Measurements from ENCODE around the gene UBXN6.

Gene UBXN6

GRCh38 chr19:4457654-4458395, at the start of gene UBXN6:
Gene UBXN6, minus strand, starts transcription at chr19:4457794. Its CDS starts 97 bp downstream, at chr19:4457697.
- DNase-seq, result no peak

- DNase-seq, result no peak
Measured at GRCh38 chr19:4507150-4507452, 49.5 kb upstream of the UBXN6 start.

- DNase-seq, result no peak
Measured at GRCh38 chr19:4506449-4507149, 49.0 kb upstream of the UBXN6 start.

- no peak for DNase-seq
Measured at GRCh38 chr19:4505570-4506448, 48.2 kb upstream of the UBXN6 start.

GRCh38 chr19:4504891-4505569, 47.4 kb upstream of the UBXN6 start:
- no peak for DNase-seq

- DNase-seq, result no peak
Measured at GRCh38 chr19:4504297-4504701, 46.7 kb upstream of the UBXN6 start.

GRCh38 chr19:4503825-4504170, 46.2 kb upstream of the UBXN6 start:
- no peak for DNase-seq

GRCh38 chr19:4503132-4503824, 45.7 kb upstream of the UBXN6 start:
- no peak for DNase-seq

- no peak for DNase-seq
Measured at GRCh38 chr19:4502282-4503131, 44.9 kb upstream of the UBXN6 start.

- no peak for DNase-seq
Measured at GRCh38 chr19:4501691-4502090, 44.1 kb upstream of the UBXN6 start.

GRCh38 chr19:4500841-4501591, 43.4 kb upstream of the UBXN6 start:
- no peak for DNase-seq

GRCh38 chr19:4499855-4500254, 42.3 kb upstream of the UBXN6 start:
- no peak for DNase-seq

- DNase-seq, result no peak
Measured at GRCh38 chr19:4499318-4499717, 41.7 kb upstream of the UBXN6 start.

- no peak for DNase-seq
Measured at GRCh38 chr19:4498694-4499093, 41.1 kb upstream of the UBXN6 start.

GRCh38 chr19:4497770-4498389, 40.3 kb upstream of the UBXN6 start:
- DNase-seq, result no peak

GRCh38 chr19:4496304-4496703, 38.7 kb upstream of the UBXN6 start:
- DNase-seq, result no peak

GRCh38 chr19:4495471-4495870, 37.9 kb upstream of the UBXN6 start:
- no peak for DNase-seq

GRCh38 chr19:4494691-4495064, 37.1 kb upstream of the UBXN6 start:
- no peak for DNase-seq

GRCh38 chr19:4493929-4494690, 36.5 kb upstream of the UBXN6 start:
- no peak for DNase-seq

Measured in cortex of kidney (tissue), 1 donor.